ENCODE data around the gene KRTAP10-9. TPM values are rescaled to one million over a fixed set of nuclear protein-coding genes. Genes with fewer than 3 reads are reported as not detected.

Gene KRTAP10-9
- total and polyA plus RNA-seq, 2 of the 8 experiments (the other 6 are each of a cell fraction or from before 2014, with no cell fraction given) = not detected

DNA sequence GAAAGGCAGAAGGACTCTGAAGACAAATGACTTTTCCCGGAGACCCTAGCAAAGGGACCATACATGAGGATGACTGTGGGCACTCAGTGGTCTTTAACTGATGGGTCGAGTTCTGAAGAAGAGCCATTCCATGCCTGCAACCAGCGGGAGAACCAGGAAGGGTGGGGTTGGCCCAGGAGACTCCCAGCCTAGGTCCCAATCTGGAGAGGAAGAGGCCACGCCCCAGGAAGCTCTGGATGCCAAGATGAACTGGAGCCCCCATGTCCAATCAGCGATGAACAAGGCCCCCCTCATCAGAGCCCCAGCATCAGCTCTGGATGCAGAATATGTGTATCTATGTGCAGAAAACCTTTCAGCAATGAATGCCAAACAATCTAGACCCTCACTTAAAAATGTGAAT, 13.9 kb downstream of the KRTAP10-9 start:
- Histone ChIP-seq H2BK20ac (ENCODE audit: low read length) (no peak overlapping the region), H2AFZ (ENCODE audit: low read length) (no peak overlapping the region), H3K79me1 (ENCODE audit: low read depth, low read length) (no peaks in the 10 kb centered on the region), H3K9ac (replicated peaks in 1 of 4; ENCODE audit: extremely low read depth in 1 of 4, low read depth in 3 of 4, low read length in 3 of 4) (no peak overlapping the region), H3K27ac (ENCODE audit: low read depth, low read length) (no peak overlapping the region), H3K4me1 (replicated peaks in 1 of 4; ENCODE audit: control insufficient read depth in 3 of 4, insufficient read depth in 4 of 4, low read length in 3 of 4) (no peaks in the 10 kb centered on the region; a peak in 1 of 7 replicates), H2BK15ac (ENCODE audit: low read length) (no peak overlapping the region), H4K20me1 (replicated peaks in 1 of 2; ENCODE audit: control insufficient read depth in 1 of 2, insufficient read depth in 2 of 2, low read length in 2 of 2) (peaks cover 0 to 3% of the 10 kb centered on the region in 2 experiments), H3K4me2 (ENCODE audit: insufficient read depth in 1 of 2, low read depth in 2 of 2, low read length in 2 of 2) (no peak overlapping the region), H3K9me3 (ENCODE audit: insufficient read depth in 2 of 2, low read depth in 1 of 2, low read length in 1 of 2) (peaks cover 3 to 8% of the 10 kb centered on the region in 2 experiments; a peak in 2 of 4 replicates), H3K14ac (ENCODE audit: insufficient read length) (no peak overlapping the region), H2AK5ac (ENCODE audit: low read depth, low read length) (no peak overlapping the region), H3K79me2 (ENCODE audit: control insufficient read depth in 1 of 2, insufficient read depth in 2 of 2, low read length in 2 of 2) (no peaks in the 10 kb centered on the region), H3K23ac (ENCODE audit: insufficient read length) (no peak overlapping the region), H3K4me3 (ENCODE audit: extremely low read depth in 1 of 4, insufficient read depth in 2 of 4, low read depth in 3 of 4, low read length in 4 of 4) (no peak overlapping the region), H3K56ac (replicated peaks; ENCODE audit: insufficient read length, low read depth, low read length) (no peak overlapping the region), H3K36me3 (ENCODE audit: control insufficient read depth in 2 of 4, insufficient read depth in 4 of 4, low read length in 3 of 4) (no peaks in the 10 kb centered on the region), H3K4ac (replicated peaks; ENCODE audit: insufficient read length, low read depth, low read length) (no peak overlapping the region), H3K18ac (ENCODE audit: extremely low read depth, low read length) (no peak overlapping the region), H3K23me2 (ENCODE audit: low read depth, low read length) (no peaks in the 10 kb centered on the region; the same call in 1 of the 2 replicates), H2BK120ac (replicated peaks; ENCODE audit: low read depth, low read length) (no peak overlapping the region), H3K27me3 (replicated peaks in 1 of 4; ENCODE audit: control insufficient read depth in 3 of 4, extremely low read depth in 1 of 4, insufficient read depth in 3 of 4, low read length in 3 of 4) (no peaks in the 10 kb centered on the region), H2BK5ac (ENCODE audit: low read depth, low read length) (no peak overlapping the region), H4K5ac (ENCODE audit: insufficient read length, low read depth, low read length) (no peak overlapping the region), H2BK12ac (ENCODE audit: low read depth, low read length) (no peak overlapping the region), H4K91ac (replicated peaks; ENCODE audit: insufficient read length, low read length) (no peak overlapping the region), H4K8ac (ENCODE audit: extremely low read depth, insufficient read depth, low read length) (no peak overlapping the region)
- POLR2A ChIA-PET (ENCODE audit: partially characterized antibody) = no interaction called here
- no peak for TF ChIP-seq MAFK (IDR thresholded peaks at IDR 0.05; ENCODE audit: low read depth, low read length)
- no peak for TF ChIP-seq POU5F1 (IDR thresholded peaks at IDR 0.05; ENCODE audit: low read depth, low read length)
- whole genome bisulfite sequencing, 2 experiments (ENCODE audit: extremely low coverage in 1 of 2, insufficient coverage in 1 of 2, insufficient read length in 1 of 2, insufficient replicate concordance in 2 of 2, low coverage in 1 of 2, low lambda C conversion rate in 2 of 2, missing lambda C conversion rate in 1 of 2) = 93% methylated on average over 5 of the region's 5 CpGs; no CpG with 5 or more reads in 1 of the 2 experiments
- FAIRE-seq (no peak), DNase-seq (ENCODE audit: low read depth in 1 of 2, low spot score in 2 of 2) (no peak)
- CTCF ChIA-PET (ENCODE audit: partially characterized antibody) = no interaction called here

All from H1 (cell line).